Fibroblast of gingiva (primary cell): ENCODE data around the gene ASB6.
A peak's percentile ranks its signal among the peaks of the same experiment; 100 is the strongest.

Experiments
- DNase-seq: peaks from one replicate; pipeline ENCODE4 v3.0.0-alpha.2; 2011; ENCODE audit warnings: low read depth

ASB6 gene, protein sequence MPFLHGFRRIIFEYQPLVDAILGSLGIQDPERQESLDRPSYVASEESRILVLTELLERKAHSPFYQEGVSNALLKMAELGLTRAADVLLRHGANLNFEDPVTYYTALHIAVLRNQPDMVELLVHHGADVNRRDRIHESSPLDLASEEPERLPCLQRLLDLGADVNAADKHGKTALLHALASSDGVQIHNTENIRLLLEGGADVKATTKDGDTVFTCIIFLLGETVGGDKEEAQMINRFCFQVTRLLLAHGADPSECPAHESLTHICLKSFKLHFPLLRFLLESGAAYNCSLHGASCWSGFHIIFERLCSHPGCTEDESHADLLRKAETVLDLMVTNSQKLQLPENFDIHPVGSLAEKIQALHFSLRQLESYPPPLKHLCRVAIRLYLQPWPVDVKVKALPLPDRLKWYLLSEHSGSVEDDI

DNA sequence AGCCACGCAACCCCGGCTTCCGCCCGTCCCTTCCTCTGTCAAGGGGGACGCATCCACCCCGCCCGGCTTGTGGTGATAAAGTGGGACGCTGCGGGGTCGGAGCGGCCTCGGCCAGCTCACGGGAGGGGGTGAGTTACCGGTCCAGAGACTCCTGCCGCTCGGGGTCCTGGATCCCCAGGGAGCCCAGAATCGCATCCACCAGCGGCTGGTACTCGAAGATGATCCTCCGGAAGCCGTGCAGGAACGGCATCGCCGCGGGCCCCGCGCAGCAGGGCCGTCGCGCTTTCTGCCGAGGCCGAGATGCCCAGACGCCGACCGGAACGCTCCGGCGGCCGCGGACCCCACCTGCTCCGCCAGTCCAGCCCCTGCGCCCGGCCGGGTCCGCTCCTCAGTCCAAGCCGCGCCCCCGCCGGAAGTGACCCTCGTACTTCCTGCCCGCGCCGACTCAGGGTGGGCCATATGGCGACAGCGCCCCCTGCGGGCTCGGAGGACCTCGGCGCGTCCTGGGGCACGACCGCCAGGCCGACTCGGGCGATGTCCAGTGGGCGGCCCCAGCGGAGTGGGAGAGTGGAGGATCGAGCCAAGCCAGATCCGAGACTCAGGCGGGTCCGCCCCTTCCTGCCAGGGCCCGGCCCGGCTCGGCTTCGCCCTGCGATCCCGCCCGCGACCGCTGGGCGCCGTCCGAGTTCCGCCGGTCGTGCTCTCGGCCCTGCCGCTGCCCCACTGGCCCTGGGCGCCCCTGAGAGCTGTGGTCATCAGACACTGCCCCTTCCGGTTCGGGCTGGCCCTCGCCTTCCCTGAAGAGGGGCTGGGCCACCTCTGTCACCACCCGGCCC is at the start of gene ASB6:
Gene ASB6, minus strand, starts transcription at position 402 of the 836 bp plus-strand sequence. Its CDS starts 152 bp downstream, at position 250.
- DNase-seq: peak; percentile 99

- DNase-seq: no peak
Measured at GRCh38 chr9:129688285-129689043, 46.5 kb upstream of the ASB6 start.

DNA sequence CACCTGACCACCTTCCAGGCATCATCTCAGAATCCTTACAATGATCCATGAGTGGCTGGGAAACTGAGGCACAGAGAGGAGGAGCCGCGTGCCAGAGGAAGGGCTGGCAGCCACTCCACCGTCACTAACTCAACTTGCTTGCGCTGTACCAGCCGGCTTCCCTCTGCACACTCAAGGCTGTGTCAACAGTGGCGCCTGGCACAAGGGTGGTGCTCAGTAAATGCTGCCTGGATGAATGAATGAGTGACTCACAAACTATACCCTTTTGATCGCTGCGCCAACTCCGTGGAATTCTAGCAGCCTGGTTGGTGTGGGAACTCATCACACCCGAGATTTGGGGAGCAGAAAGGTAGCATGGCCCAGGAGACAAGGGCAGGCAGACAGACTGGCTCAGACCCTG is 45.4 kb upstream of the ASB6 start:
- DNase-seq: no peak

DNA sequence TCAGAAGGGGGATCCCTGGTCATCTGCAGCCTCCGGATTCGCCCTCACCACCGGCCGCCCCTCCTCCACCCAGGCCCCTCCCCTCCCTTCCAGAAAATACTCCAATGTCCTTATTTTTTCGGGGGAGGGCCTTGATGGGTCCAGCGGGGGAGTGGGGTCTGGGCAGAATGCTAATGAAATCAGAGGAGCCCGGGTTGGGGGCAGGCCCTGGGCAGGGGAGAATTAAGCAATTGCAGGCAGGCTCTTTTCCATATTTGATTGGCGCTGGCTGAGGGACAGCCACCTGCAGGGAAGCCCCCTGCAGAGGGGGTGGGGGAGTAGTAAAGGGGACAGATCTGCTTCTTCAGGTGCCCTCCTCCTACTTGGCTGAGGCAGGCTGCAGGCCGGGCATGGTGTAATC is 44.8 kb upstream of the ASB6 start:
- no peak for DNase-seq

DNA sequence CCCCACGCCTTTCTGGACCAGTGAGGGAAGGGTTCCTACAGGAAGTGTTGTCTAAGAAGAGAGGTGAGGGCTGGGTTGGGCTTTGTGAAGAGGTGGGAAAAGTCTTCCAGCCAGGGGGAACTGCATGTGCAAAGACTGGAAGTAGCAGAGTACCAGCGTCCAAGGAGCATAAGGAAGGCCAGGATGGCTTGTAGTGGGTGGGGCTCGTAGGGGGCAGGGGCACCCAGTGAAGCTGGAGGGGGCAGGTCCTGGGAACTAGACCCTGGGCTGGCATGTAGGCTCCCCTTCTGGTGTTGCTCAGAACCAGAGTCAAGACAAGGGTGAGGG is 43.9 kb upstream of the ASB6 start:
- DNase-seq: no peak

DNA sequence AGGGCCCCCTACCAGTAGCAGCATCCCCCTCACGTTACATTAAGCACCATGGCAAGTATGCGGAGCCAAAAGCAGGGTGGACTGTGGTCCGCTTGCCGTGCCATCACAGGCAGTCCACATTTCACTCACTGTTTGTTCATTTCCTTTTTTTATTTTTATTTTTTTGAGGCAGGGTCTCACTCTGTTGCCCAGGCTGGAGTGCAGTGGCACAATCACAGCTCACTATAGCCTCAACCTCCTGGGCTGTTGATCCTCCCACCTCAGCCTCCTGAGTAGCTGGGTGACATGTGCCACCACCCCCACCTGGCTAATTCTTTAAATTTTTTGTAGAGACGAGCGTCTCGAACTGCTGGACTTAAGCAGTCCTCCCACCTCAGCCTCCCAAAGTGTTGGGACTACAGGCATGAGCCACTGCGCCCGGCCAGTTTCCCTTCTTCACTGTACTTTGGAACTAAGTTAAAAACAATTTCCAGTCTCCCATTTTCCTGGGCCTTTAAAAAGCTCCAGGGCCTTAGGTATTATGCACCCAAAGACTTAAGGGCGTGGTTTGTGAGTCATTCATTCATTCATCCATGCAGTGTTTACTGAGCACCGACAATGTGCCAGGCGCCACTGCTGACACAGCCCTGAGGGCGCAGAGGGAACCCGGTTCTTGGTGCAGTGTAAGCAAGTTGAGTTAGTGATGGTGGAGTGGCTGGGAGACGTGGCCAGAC is 43.4 kb upstream of the ASB6 start:
- DNase-seq: peak; percentile 41

DNA sequence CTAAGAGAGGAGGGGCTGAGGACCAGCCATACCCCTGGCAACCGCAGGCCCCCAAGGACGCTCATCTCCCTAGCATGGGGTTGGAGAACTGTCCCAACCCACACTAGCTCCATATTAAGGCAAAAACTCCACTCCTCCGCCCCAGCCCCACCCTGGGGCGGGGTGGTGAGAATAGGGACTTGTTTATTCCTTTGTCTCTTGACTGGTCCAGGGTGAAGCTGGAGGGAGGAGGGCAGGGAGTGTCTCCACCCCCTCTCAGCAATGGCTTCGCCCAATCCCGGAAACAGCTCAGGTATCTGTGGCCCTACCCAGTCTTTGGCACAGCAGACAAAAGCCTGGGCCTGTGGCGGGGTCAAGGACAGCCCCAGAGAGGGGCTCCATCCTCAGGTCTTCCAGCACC is 40.4 kb upstream of the ASB6 start:
- DNase-seq: no peak

- no peak for DNase-seq
Measured at GRCh38 chr9:129681924-129682323, 40.0 kb upstream of the ASB6 start.

- no peak for DNase-seq
Measured at GRCh38 chr9:129679537-129679936, 37.6 kb upstream of the ASB6 start.

- DNase-seq: no peak
Measured at GRCh38 chr9:129678844-129679243, 36.9 kb upstream of the ASB6 start.

DNA sequence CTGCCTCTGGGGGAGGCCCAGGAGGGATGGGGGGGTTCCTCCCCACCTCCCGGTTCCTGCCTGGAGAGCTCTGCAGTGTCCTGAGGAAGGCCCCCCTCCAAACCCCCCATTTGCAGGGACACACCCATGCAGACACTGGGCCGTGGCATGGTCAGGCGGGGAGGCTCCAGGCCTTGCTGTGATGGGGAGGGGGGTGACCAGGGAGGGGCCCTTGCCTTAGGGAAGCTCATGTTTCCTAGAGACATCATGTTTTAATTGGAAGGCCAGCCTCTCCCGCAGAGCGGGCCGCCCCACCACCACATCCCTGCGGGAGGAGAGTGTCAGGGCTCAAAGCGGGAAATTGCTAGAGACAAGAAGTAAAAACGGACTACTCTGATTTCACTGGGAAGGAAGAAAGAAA is 35.5 kb upstream of the ASB6 start:
- peak; percentile 74 for DNase-seq

- peak; percentile 84 for DNase-seq
Measured at GRCh38 chr9:129676975-129677374, 35.0 kb upstream of the ASB6 start.

DNA sequence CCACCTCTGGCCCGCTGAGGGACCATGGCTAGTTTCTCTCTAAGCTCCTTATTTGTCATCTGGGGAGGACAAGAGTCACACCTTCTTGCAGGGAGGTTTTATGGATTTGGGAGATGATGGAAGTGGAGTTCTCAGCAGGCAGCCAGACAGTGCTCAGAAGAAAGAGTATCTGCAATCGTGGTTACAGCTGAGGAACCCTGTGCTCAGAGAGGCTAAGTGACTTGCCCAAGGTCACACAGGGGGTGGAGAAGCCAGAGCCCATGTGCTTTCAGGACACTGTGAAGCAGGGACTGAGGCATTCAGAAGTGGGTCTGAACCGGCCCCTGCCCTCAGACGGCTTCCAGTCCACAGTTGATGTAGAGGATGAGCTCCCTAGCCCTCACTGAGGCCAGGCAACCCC is 34.3 kb upstream of the ASB6 start:
- no peak for DNase-seq

DNA sequence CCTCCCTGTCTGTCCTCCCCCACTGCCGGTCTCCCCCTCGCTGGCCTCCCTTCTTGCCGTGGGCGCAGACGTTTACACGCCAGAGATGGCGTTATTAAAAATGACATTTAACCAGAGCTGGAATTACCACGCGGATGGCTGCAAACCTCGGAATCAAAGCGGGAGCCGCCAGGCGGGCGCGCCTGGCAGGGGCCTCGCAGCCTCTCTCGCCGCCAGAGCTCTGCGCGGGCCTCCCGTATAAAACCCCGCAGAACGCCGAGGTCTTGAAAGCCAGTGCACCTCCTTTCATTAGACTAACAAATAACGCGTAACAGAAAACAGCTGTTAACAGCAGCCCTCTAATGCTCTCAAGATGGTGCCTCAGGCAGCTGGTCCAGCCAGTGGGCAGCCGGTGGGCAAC is 33.7 kb upstream of the ASB6 start:
- peak; percentile 14 for DNase-seq

- DNase-seq: no peak
Measured at GRCh38 chr9:129674229-129674628, 32.3 kb upstream of the ASB6 start.

DNA sequence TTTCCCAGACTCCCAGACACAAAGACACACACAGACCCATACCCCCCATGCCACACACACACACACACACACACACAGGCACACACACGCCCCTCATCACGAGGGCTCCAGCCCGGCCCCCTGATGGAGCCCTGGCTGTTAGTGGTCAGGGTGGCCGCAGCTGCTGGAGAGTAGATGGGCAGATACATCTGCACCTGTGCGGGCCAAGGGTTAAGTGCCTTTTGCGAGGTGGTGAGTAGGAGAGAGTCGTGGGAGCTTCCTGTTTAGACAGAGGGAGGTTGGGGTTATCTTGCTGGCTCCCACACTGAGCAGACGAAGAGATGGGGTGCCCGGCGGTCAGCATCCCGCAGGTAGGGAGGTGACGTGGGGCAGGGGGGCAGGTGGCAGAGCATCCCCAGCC is 31.7 kb upstream of the ASB6 start:
- no peak for DNase-seq

DNA sequence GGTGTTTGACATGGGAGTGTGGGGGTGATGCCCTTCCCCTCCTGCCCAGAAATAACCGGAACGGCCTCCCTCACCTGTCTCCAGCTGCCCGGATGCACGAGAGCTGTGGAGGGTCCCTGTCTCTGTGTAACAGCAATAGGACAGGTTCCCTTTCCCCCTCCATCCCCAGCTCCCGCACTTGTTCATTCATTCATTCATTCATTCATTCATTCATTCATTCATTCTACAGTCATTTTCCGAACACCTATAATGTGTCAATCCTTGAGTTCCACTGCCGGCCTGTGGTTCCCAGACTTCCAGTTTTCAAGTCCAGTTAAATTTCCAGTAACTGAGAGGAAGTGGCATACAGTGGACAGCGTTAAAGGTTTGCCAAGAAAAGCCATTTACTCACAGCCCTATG is 30.8 kb upstream of the ASB6 start:
- DNase-seq: no peak

DNA sequence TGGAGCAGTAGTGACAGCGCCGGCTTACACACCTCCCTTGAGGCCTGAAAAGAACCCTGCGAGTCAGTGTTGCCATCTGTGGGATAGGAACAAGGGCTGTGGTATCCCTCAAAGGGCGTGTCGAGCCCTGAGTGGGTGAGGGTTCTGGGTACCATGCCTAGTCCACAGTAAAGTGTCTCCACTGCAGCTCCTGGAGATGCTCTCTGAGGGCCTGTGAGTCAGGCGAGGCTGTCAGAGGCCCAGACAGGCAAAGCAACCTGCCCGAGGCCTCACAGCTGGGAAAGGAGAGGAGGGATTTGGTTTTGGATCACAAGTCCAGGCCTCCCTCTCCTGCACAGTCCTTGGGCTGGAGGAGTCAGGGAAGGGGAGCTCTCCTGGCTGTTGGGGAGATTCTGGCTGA is 29.6 kb upstream of the ASB6 start:
- no peak for DNase-seq

DNA sequence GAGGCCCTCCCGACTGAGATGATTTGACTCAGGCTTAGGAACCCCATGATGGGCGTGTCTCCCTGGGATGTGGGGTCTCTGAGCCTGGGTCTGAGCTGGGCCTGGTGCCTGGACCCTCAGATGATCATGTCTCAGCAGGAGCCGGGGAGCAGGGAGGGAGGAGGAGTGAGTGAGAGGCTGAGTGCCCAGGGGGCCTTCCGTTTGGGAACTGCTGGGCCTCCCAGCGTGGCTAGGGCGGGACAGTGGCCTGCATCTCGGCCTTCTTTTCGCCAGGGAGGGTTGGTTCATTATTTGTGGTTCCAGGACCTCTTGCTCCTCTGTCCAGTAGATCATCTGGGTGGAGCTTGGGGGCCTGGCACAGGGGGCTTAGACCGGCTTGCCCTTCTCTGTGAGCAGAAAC is 29.1 kb upstream of the ASB6 start:
- no peak for DNase-seq

GRCh38 chr9:129669946-129670345 is 28.0 kb upstream of the ASB6 start:
- peak; percentile 85 for DNase-seq

- DNase-seq: peak; percentile 70
Measured at GRCh38 chr9:129669141-129669718, 27.3 kb upstream of the ASB6 start.

- peak; percentile 50 for DNase-seq
Measured at GRCh38 chr9:129667850-129668249, 25.9 kb upstream of the ASB6 start.
